Heart left ventricle (tissue), 13 donors: ENCODE measurements around the gene ADIRF.

Source experiments
- POLR2A ChIP-seq, 2 donors: fragments of 450-650 bp; IDR thresholded peaks; one replicate each; pipeline ENCODE4 v1.6.1; 2017; ENCODE audit warnings: antibody characterized with exemption in 2 of 2, mild to moderate bottlenecking in 2 of 2, moderate library complexity in 2 of 2
- TF ChIP-seq, protein P1 (sequence below), 12 donors: fragments of 200-600 bp; sonication (generic) in 4 of 12; IDR thresholded peaks; one replicate each; pipeline versions ENCODE4 v1.5.0 to v1.8.0; 2018 to 2022; ENCODE audit warnings: antibody characterized with exemption in 12 of 12, mild to moderate bottlenecking in 5 of 12
- donor health status: ischemic (EF 13 %, LVEDD 7.1; RV severe dilation, severe dysfunction).
- donor health status: DM: no; HTN: yes; CAD: no.
- donor health status: DM: no; HTN: no; CAD: no.
- donor health status: ischemic (EF 25% LVEDD 6.9; RV normal size, moderate dysfunction).
- donor health status: ischemic (EF 25% LVEDD 5.7; RV mildly dilated, moderate dysfunction).
- donor health status: ischemic (EF 35%, LVEDD 5.7; RV mildly dilated, moderate dysfunction).
- donor health status: nonischemic (EF 11% LVEDD 7.7; RV severe dilation, severe dysfunction).
- donor health status: DM: yes; HTN: yes; CAD: no.
- donor health status: PGD.
- donor health status: ischemic (EF 29% LVEDD 5.4; RV normal size, mild dysfunction).
- donor health status: nonischemic (EF 23%, LVEDD 6.1; RV moderate dilation, normal function).

DNA sequence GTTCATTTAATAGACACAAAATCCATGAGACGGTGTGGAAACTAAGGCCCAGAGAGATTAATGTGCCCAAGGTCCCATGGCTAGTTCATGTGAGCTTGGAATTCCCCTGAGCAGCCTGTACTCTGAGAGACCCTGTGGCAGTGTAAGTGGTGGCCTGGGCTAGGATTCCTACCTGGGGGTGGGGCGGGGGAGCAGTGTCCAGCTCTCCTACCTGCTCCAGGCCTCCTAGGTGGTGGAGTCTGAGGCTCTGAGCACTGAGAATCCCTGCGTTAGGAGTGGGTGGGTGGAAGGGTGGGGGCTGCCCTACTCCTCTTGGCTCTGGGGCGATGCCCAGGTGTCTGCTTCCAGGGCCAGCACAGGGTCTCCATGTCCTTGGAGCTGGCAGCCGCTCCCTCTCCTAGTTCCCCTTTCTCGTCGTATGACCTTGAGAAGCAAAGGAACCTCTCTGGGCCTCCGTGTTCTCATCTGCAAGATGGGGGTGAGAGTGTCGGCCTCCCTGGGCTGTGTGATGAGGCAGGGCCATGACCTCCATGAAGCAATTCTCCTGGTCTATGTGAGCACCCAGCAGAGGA, 7.3 kb upstream of the ADIRF start:
- no peak for TF ChIP-seq POLR2A (IDR thresholded peaks at IDR 0.05)
- TF ChIP-seq, protein P1, sequence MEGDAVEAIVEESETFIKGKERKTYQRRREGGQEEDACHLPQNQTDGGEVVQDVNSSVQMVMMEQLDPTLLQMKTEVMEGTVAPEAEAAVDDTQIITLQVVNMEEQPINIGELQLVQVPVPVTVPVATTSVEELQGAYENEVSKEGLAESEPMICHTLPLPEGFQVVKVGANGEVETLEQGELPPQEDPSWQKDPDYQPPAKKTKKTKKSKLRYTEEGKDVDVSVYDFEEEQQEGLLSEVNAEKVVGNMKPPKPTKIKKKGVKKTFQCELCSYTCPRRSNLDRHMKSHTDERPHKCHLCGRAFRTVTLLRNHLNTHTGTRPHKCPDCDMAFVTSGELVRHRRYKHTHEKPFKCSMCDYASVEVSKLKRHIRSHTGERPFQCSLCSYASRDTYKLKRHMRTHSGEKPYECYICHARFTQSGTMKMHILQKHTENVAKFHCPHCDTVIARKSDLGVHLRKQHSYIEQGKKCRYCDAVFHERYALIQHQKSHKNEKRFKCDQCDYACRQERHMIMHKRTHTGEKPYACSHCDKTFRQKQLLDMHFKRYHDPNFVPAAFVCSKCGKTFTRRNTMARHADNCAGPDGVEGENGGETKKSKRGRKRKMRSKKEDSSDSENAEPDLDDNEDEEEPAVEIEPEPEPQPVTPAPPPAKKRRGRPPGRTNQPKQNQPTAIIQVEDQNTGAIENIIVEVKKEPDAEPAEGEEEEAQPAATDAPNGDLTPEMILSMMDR (IDR thresholded peaks at IDR 0.05): no peak
